ENCODE results near the gene KCNK5. TPM values are rescaled to one million over a fixed set of nuclear protein-coding genes. Genes with fewer than 3 reads are reported as not detected.

KCNK5 gene
- 1 to 10 TPM; 4.2 to 4.8 TPM for total RNA-seq

- H3K4me1 Mint-ChIP-seq = peaks cover 52% of the 10 kb centered on the region
- ChIA-PET POLR2A (no interaction called here), CTCF (interaction anchor here (0.6 to 2.7 kb wide), 14 partner anchors 9 to 504 kb away, joined by 3 to 9 read pairs (median 4); no protein-coding TSS in a partner anchor)
- H3K27ac Mint-ChIP-seq = peak within 1 kb of the TSS; percentile 76
- peak within 1 kb of the TSS; percentile 82 for H3K4me3 Mint-ChIP-seq
- no peaks in the 10 kb centered on the region for H3K9me3 Mint-ChIP-seq
- H3K36me3 Mint-ChIP-seq (ENCODE audit: low read depth) = peaks cover 5% of the 10 kb centered on the region
- DNase-seq = peak; percentile 84
- no peaks in the 10 kb centered on the region for H3K27me3 Mint-ChIP-seq
Measured at GRCh38 chr6:39228992-39229767, at the start of gene KCNK5. TSS of gene KCNK5 (minus strand) at chr6:39229475. CDS start at chr6:39229111, 364 bp downstream.

- no peak for DNase-seq
- Mint-ChIP-seq H3K4me3 (no peak overlapping the region), H3K27ac (no peak overlapping the region), H3K27me3 (peaks cover 3% of the 10 kb centered on the region), H3K4me1 (peaks cover 2% of the 10 kb centered on the region), H3K9me3 (no peaks in the 10 kb centered on the region), H3K36me3 (ENCODE audit: low read depth) (no peaks in the 10 kb centered on the region)
- CTCF ChIA-PET = interaction anchor here (0.6 to 0.8 kb wide), 2 partner anchors 8 to 30 kb away, joined by 3 to 4 read pairs; no protein-coding TSS in a partner anchor
- POLR2A ChIA-PET = no interaction called here
Measured at GRCh38 chr6:39276379-39276995, 47.2 kb upstream of the KCNK5 start.

GRCh38 chr6:39274903-39275302 lies 45.6 kb upstream of the KCNK5 start:
- ChIA-PET CTCF (interaction anchor here (1.2 kb wide), 1 partner anchor 28 kb away, joined by 3 read pairs; no protein-coding TSS in a partner anchor), POLR2A (no interaction called here)
- Mint-ChIP-seq H3K36me3 (ENCODE audit: low read depth) (no peaks in the 10 kb centered on the region), H3K27ac (no peak overlapping the region), H3K4me3 (no peak overlapping the region), H3K27me3 (peaks cover 3% of the 10 kb centered on the region), H3K4me1 (peaks cover under 1% of the 10 kb centered on the region), H3K9me3 (no peaks in the 10 kb centered on the region)
- DNase-seq = no peak

- Mint-ChIP-seq H3K4me1 (no peaks in the 10 kb centered on the region), H3K4me3 (no peak overlapping the region), H3K27me3 (peaks cover 3% of the 10 kb centered on the region), H3K9me3 (no peaks in the 10 kb centered on the region), H3K27ac (no peak overlapping the region), H3K36me3 (ENCODE audit: low read depth) (no peaks in the 10 kb centered on the region)
- CTCF ChIA-PET = no interaction called here
- DNase-seq = no peak
- POLR2A ChIA-PET = no interaction called here
Measured at GRCh38 chr6:39274471-39274870, 45.2 kb upstream of the KCNK5 start.

- H3K36me3 Mint-ChIP-seq (ENCODE audit: low read depth) = no peaks in the 10 kb centered on the region
- H3K4me3 Mint-ChIP-seq = no peak overlapping the region
- ChIA-PET CTCF (no interaction called here), POLR2A (no interaction called here)
- H3K27ac Mint-ChIP-seq = no peak overlapping the region
- no peaks in the 10 kb centered on the region for H3K4me1 Mint-ChIP-seq
- no peak for DNase-seq
- no peaks in the 10 kb centered on the region for H3K9me3 Mint-ChIP-seq
- H3K27me3 Mint-ChIP-seq = peaks cover 3% of the 10 kb centered on the region
Measured at GRCh38 chr6:39273406-39273821, 44.1 kb upstream of the KCNK5 start.

GRCh38 chr6:39269961-39270360 lies 40.7 kb upstream of the KCNK5 start:
- Mint-ChIP-seq H3K27me3 (peaks cover 3% of the 10 kb centered on the region), H3K36me3 (ENCODE audit: low read depth) (no peaks in the 10 kb centered on the region), H3K27ac (no peak overlapping the region), H3K4me1 (peaks cover 1% of the 10 kb centered on the region), H3K9me3 (no peaks in the 10 kb centered on the region), H3K4me3 (no peak overlapping the region)
- POLR2A ChIA-PET = no interaction called here
- CTCF ChIA-PET = interaction anchor here (0.6 to 1.6 kb wide), 2 partner anchors 10 to 1053 kb away, joined by 4 to 7 read pairs; no protein-coding TSS in a partner anchor
- DNase-seq = no peak

- Mint-ChIP-seq H3K36me3 (ENCODE audit: low read depth) (no peaks in the 10 kb centered on the region), H3K4me3 (no peak overlapping the region), H3K4me1 (peaks cover 3% of the 10 kb centered on the region), H3K9me3 (no peaks in the 10 kb centered on the region), H3K27ac (no peak overlapping the region), H3K27me3 (peaks cover 3% of the 10 kb centered on the region)
- no peak for DNase-seq
- ChIA-PET CTCF (interaction anchor here (0.7 to 1.6 kb wide), 2 partner anchors 8 to 9 kb away, joined by 3 to 7 read pairs; no protein-coding TSS in a partner anchor), POLR2A (no interaction called here)
Measured at GRCh38 chr6:39268721-39269120, 39.4 kb upstream of the KCNK5 start.

GRCh38 chr6:39268171-39268570 lies 38.9 kb upstream of the KCNK5 start:
- H3K27ac Mint-ChIP-seq = no peak overlapping the region
- H3K27me3 Mint-ChIP-seq = peaks cover 3% of the 10 kb centered on the region

GRCh38 chr6:39266782-39267355 lies 37.6 kb upstream of the KCNK5 start:
- H3K9me3 Mint-ChIP-seq = no peaks in the 10 kb centered on the region
- no peak overlapping the region for H3K4me3 Mint-ChIP-seq
- CTCF ChIA-PET = no interaction called here
- no peak for DNase-seq
- peak overlapping the region; percentile 19 for H3K27ac Mint-ChIP-seq
- POLR2A ChIA-PET = no interaction called here
- peaks cover 7% of the 10 kb centered on the region for H3K4me1 Mint-ChIP-seq
- no peaks in the 10 kb centered on the region for H3K36me3 Mint-ChIP-seq (ENCODE audit: low read depth)
- peaks cover 3% of the 10 kb centered on the region for H3K27me3 Mint-ChIP-seq

More at GRCh38 chr6:39268171-39268570, 38.9 kb upstream of the KCNK5 start:
- POLR2A ChIA-PET = no interaction called here
- no peaks in the 10 kb centered on the region for H3K9me3 Mint-ChIP-seq
- no peak for DNase-seq
- H3K4me3 Mint-ChIP-seq = no peak overlapping the region
- H3K36me3 Mint-ChIP-seq (ENCODE audit: low read depth) = no peaks in the 10 kb centered on the region
- H3K4me1 Mint-ChIP-seq = peaks cover 7% of the 10 kb centered on the region
- CTCF ChIA-PET = interaction anchor here (0.6 to 1.6 kb wide), 2 partner anchors 8 to 1215 kb away, joined by 4 to 7 read pairs; no protein-coding TSS in a partner anchor

GRCh38 chr6:39266375-39266774 lies 37.1 kb upstream of the KCNK5 start:
- CTCF ChIA-PET = no interaction called here
- POLR2A ChIA-PET = no interaction called here
- Mint-ChIP-seq H3K27me3 (peaks cover 3% of the 10 kb centered on the region), H3K4me3 (no peak overlapping the region), H3K9me3 (no peaks in the 10 kb centered on the region), H3K4me1 (peaks cover 7% of the 10 kb centered on the region), H3K27ac (no peak overlapping the region), H3K36me3 (ENCODE audit: low read depth) (no peaks in the 10 kb centered on the region)
- DNase-seq = no peak

GRCh38 chr6:39263303-39264037 lies 34.2 kb upstream of the KCNK5 start:
- peaks cover 14% of the 10 kb centered on the region for H3K27me3 Mint-ChIP-seq
- H3K4me3 Mint-ChIP-seq = no peak overlapping the region
- no peaks in the 10 kb centered on the region for H3K36me3 Mint-ChIP-seq (ENCODE audit: low read depth)
- no peak overlapping the region for H3K27ac Mint-ChIP-seq
- peaks cover 2% of the 10 kb centered on the region for H3K9me3 Mint-ChIP-seq
- POLR2A ChIA-PET = interaction anchor here (0.8 kb wide), 1 partner anchor 150 kb away, joined by 3 read pairs; no protein-coding TSS in a partner anchor
- CTCF ChIA-PET = interaction anchor here (0.6 to 1.6 kb wide), 2 partner anchors 14 to 1428 kb away, joined by 3 to 5 read pairs; no protein-coding TSS in a partner anchor
- no peak for DNase-seq
- peaks cover 7% of the 10 kb centered on the region for H3K4me1 Mint-ChIP-seq

GRCh38 chr6:39261751-39262150 lies 32.5 kb upstream of the KCNK5 start:
- peaks cover 11% of the 10 kb centered on the region for H3K27me3 Mint-ChIP-seq
- DNase-seq = no peak
- POLR2A ChIA-PET = no interaction called here
- CTCF ChIA-PET = no interaction called here
- no peak overlapping the region for H3K4me3 Mint-ChIP-seq
- peaks cover 6% of the 10 kb centered on the region for H3K4me1 Mint-ChIP-seq
- H3K36me3 Mint-ChIP-seq (ENCODE audit: low read depth) = no peaks in the 10 kb centered on the region
- H3K9me3 Mint-ChIP-seq = peaks cover 2% of the 10 kb centered on the region
- H3K27ac Mint-ChIP-seq = no peak overlapping the region
